Fibroblast of lung (primary cell): Measurements from ENCODE around the gene CHN1. TPM values are rescaled to one million over a fixed set of nuclear protein-coding genes. Genes with fewer than 3 reads are reported as not detected.
A peak's percentile ranks its signal among the peaks of the same experiment; 100 is the strongest.

Experiments used
- DNase-seq, 2 donors: peaks; one replicate each; pipeline versions ENCODE4 v3.0.0 to v3.0.0-alpha.2; 2010; ENCODE audit warnings: low read depth in 2 of 2
- H2AFZ ChIP-seq: 2 replicates; pipeline ENCODE4 v1.5.1; 2012; ENCODE audit warnings: low read length, control low read depth, inconsistent platforms
- H3K27ac ChIP-seq: 2 replicates; pipeline ENCODE4 v1.5.1; 2011; ENCODE audit warnings: low read length, control low read depth; ENCODE audit not compliant: insufficient read depth
- H3K27me3 ChIP-seq: 2 replicates; pipeline ENCODE4 v1.5.1; 2011; ENCODE audit warnings: mild to moderate bottlenecking, low read length; ENCODE audit not compliant: control insufficient read depth, insufficient read depth
- H3K36me3 ChIP-seq: 2 replicates; pipeline ENCODE4 v1.5.1; 2011; ENCODE audit warnings: low read length; ENCODE audit not compliant: control insufficient read depth, insufficient read depth
- H3K4me1 ChIP-seq: 2 replicates; pipeline ENCODE4 v1.5.1; 2011; ENCODE audit warnings: low read length; ENCODE audit not compliant: control insufficient read depth, insufficient read depth; ENCODE audit errors: extremely low read depth
- H3K4me2 ChIP-seq: 2 replicates; pipeline ENCODE4 v1.5.1; 2011; ENCODE audit warnings: low read length, control low read depth; ENCODE audit not compliant: insufficient read depth; ENCODE audit errors: extremely low read depth
- H3K4me3 ChIP-seq, 4 experiments: fragments of 200-600 bp in 1 of 4; sonication (generic) in 1 of 4; replicated peaks in 1 of 4; 2 replicates each; pipeline ENCODE4 v1.5.1; 2011 to 2016; ENCODE audit warnings: low read length in 4 of 4, low read depth in 3 of 4, mild to moderate bottlenecking in 3 of 4, control low read depth in 2 of 4, inconsistent platforms in 1 of 4, mixed read lengths in 1 of 4; ENCODE audit not compliant: insufficient read depth in 1 of 4; ENCODE audit errors: control extremely low read depth in 1 of 4
- H3K79me2 ChIP-seq: 2 replicates; pipeline ENCODE4 v1.5.1; 2012; ENCODE audit warnings: mild to moderate bottlenecking, low read length, inconsistent platforms; ENCODE audit not compliant: control insufficient read depth, insufficient read depth
- H3K9ac ChIP-seq: 2 replicates; pipeline ENCODE4 v1.5.1; 2011; ENCODE audit warnings: mild to moderate bottlenecking, low read length, control low read depth; ENCODE audit not compliant: insufficient read depth
- H3K9me3 ChIP-seq: 2 replicates; pipeline ENCODE4 v1.5.1; 2012; ENCODE audit warnings: low read depth, low read length; ENCODE audit not compliant: control insufficient read depth, insufficient read depth
- H4K20me1 ChIP-seq: 2 replicates; pipeline ENCODE4 v1.5.1; 2011; ENCODE audit warnings: low read length; ENCODE audit not compliant: control insufficient read depth, insufficient read depth; ENCODE audit errors: extremely low read depth
- CTCF ChIP-seq, 2 donors: IDR thresholded peaks in 1 of 2; conservative IDR thresholded peaks in 1 of 2; 1 replicate in 1 of 2; 2 replicates in 1 of 2; pipeline ENCODE4 v1.5.1; 2011 to 2012; ENCODE audit warnings: low read length in 2 of 2, control low read depth in 1 of 2, inconsistent platforms in 1 of 2, low read depth in 1 of 2, mild to moderate bottlenecking in 1 of 2
- EZH2 ChIP-seq: IDR thresholded peaks from 2 replicates; pipeline ENCODE4 v1.5.1; 2012; ENCODE audit warnings: low read length, control low read depth, mild to moderate bottlenecking; ENCODE audit errors: missing control alignments
- polyA plus RNA-seq, 2 donors: library from polyadenylated mRNA; depleted of rRNA in 1 of 2; stranded (reverse) in 1 of 2; unstranded in 1 of 2; fragments of >200 nt; gene quantifications; 2 replicates each; pipeline ENCODE4 v1.2.1, GENCODE V29; 2011 to 2012; ENCODE audit warnings: missing spikeins in 1 of 2
- total RNA-seq: library from RNA; depleted of rRNA; stranded (reverse); fragments of >200 nt; gene quantifications from 2 replicates; pipeline ENCODE4 v1.2.1, GENCODE V29; 2014

The CHN1 gene
- total and polyA plus RNA-seq, 2 donors (not counting 1 experiment from before 2014, with no cell fraction given), result 203 to 904 TPM

DNA sequence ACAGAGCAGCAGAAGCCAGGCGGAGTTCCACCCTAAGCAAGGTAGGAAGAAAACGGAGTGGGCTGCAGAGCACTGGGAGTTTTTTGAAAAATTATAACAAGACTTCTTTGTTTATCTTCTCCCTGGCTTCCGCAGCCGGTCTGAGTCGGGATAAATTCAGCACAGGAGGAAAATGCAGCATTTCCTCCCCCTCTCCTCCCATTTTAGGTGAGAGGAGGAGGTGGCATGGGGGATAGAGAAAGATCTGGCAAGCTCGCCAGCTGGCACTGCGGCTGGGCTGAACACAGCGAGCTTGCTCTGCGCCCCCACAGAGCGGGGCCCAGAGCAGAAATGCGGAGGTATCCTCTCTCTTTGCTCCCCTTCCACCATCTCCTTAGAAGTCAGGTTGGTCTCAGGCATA, 223.2 kb downstream of the CHN1 start:
- H3K9me3 ChIP-seq, result no peaks in the 10 kb centered on the region
- peaks cover 40% of the 10 kb centered on the region for H3K4me1 ChIP-seq
- no peaks in the 10 kb centered on the region for H4K20me1 ChIP-seq
- H3K79me2 ChIP-seq, result no peaks in the 10 kb centered on the region
- no peak overlapping the region for H3K9ac ChIP-seq
- TF ChIP-seq EZH2 (no peak), CTCF (conservative IDR thresholded peaks at IDR 0.05 in 1 of 2, IDR thresholded peaks at IDR 0.05 in 1 of 2; ENCODE audit: low read depth in 1 of 2, low read length in 2 of 2) (no peak)
- DNase-seq, result no peak
- H2AFZ ChIP-seq, result no peak overlapping the region
- peak overlapping the region; percentile 25 for H3K4me2 ChIP-seq
- no peak overlapping the region for H3K4me3 ChIP-seq
- H3K27ac ChIP-seq, result no peak overlapping the region
- H3K36me3 ChIP-seq, result no peaks in the 10 kb centered on the region
- H3K27me3 ChIP-seq, result no peaks in the 10 kb centered on the region

DNA sequence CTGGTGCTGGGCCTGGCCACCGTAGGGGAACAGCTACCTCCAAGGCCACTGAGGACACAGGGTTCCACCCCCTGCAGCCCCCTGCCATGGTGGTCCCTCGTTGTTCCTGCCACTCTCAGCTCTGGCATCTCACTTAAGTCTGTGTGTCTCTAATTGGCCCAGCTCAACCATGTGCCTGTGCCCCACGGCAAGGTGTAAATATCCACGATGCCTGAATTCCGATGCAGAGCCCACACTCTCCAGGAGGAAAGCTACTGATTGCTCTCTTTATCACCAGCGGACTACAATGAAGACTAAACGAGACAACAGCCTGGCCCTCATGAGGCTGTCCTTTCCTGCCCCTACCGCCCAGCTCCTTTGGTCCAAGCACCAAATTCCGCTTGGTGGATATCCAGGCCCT, 223.9 kb downstream of the CHN1 start:
- H3K27me3 ChIP-seq, result no peaks in the 10 kb centered on the region
- peaks cover 40% of the 10 kb centered on the region for H3K4me1 ChIP-seq
- H2AFZ ChIP-seq, result no peak overlapping the region
- H4K20me1 ChIP-seq, result no peaks in the 10 kb centered on the region
- no peak overlapping the region for H3K9ac ChIP-seq
- H3K4me2 ChIP-seq, result no peak overlapping the region
- H3K4me3 ChIP-seq, result no peak overlapping the region
- no peaks in the 10 kb centered on the region for H3K79me2 ChIP-seq
- no peak overlapping the region for H3K27ac ChIP-seq
- H3K9me3 ChIP-seq, result no peaks in the 10 kb centered on the region
- TF ChIP-seq CTCF (conservative IDR thresholded peaks at IDR 0.05 in 1 of 2, IDR thresholded peaks at IDR 0.05 in 1 of 2; ENCODE audit: low read depth in 1 of 2, low read length in 2 of 2) (no peak), EZH2 (no peak)
- no peak for DNase-seq
- no peaks in the 10 kb centered on the region for H3K36me3 ChIP-seq

DNA sequence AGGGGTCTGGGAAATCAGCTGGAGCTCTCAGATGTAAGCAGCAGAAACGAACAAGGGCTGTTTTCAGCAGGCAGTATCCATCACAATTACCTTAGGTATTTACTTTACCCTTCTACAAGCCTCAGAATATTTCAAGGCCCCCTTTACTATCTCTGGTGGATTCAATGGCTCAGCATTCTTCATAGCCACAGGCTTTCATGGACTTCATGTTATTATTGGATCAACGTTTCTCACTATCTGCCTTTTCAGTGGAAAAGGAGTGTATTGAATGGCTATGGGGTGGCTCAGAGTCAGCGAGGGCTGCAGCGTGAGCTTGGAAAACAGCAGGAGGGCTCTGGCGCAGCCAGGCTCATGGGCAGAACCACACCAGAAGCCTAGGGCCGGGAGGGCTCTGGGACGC, 224.3 kb downstream of the CHN1 start:
- H3K4me3 ChIP-seq, result no peak overlapping the region
- no peak overlapping the region for H2AFZ ChIP-seq
- H3K4me1 ChIP-seq, result peaks cover 41% of the 10 kb centered on the region
- no peak overlapping the region for H3K4me2 ChIP-seq
- DNase-seq, result peak in 1 of 2 donors; percentile 65
- H4K20me1 ChIP-seq, result no peaks in the 10 kb centered on the region
- H3K9me3 ChIP-seq, result no peaks in the 10 kb centered on the region
- TF ChIP-seq CTCF (conservative IDR thresholded peaks at IDR 0.05 in 1 of 2, IDR thresholded peaks at IDR 0.05 in 1 of 2; ENCODE audit: low read depth in 1 of 2, low read length in 2 of 2) (no peak), EZH2 (no peak)
- no peak overlapping the region for H3K27ac ChIP-seq
- no peaks in the 10 kb centered on the region for H3K36me3 ChIP-seq
- no peak overlapping the region for H3K9ac ChIP-seq
- H3K27me3 ChIP-seq, result no peaks in the 10 kb centered on the region
- H3K79me2 ChIP-seq, result no peaks in the 10 kb centered on the region
